Ovary (tissue), 9 donors: Measurements from ENCODE around the gene SRMS. TPM values are rescaled to one million over a fixed set of nuclear protein-coding genes. Genes with fewer than 3 reads are reported as not detected.

Source experiments
- DNase-seq, 5 donors: peaks; one replicate each; pipeline ENCODE4 v3.0.0-alpha.2; 2019 to 2020
- H3K27ac ChIP-seq, 2 donors: fragments of 200-600 bp; one replicate each; pipeline versions ENCODE4 v1.5.1 to v1.8.0; 2019 to 2022
- H3K27me3 ChIP-seq: fragments of 200-600 bp; one replicate; pipeline ENCODE4 v1.8.0; 2022
- H3K36me3 ChIP-seq: fragments of 200-600 bp; sonication (generic); one replicate; pipeline ENCODE4 v1.5.1; 2019
- H3K4me1 ChIP-seq: one replicate; pipeline ENCODE4 v1.8.1; 2013; ENCODE audit warnings: mild to moderate bottlenecking, moderate library complexity; ENCODE audit not compliant: insufficient read depth
- H3K4me3 ChIP-seq: fragments of 200-600 bp; sonication (generic); one replicate; pipeline ENCODE4 v1.5.1; 2017
- H3K9me3 ChIP-seq, 2 donors: fragments of 200-600 bp in 1 of 2; sonication (generic) in 1 of 2; one replicate each; pipeline versions ENCODE4 v1.5.1 to v1.8.1; 2013 to 2019; ENCODE audit warnings: mild to moderate bottlenecking in 1 of 2, moderate library complexity in 1 of 2
- EP300 ChIP-seq: sonication (generic); formaldehyde crosslinking; IDR thresholded peaks from one replicate; pipeline ENCODE4 v1.6.1; 2017; ENCODE audit warnings: antibody characterized with exemption
- POLR2A ChIP-seq: fragments of 450-650 bp; IDR thresholded peaks from one replicate; pipeline ENCODE4 v1.6.1; 2017; ENCODE audit warnings: antibody characterized with exemption, mild to moderate bottlenecking, moderate library complexity
- WGBS, 3 donors: extraction: QIAGEN DNeasy Blood & Tissue Kit in 1 of 3; methylation state at CpG; one replicate each; pipeline versions ENCODE4 v1.1.5 to v1.1.7; 2013 to 2017; 5-methylcytosine and 5-hydroxymethylcytosine counted together
- intact Hi-C, 4 donors: fragments of 100-400 bp; cut with DNase I; formaldehyde crosslinking; loops; one replicate each; pipeline versions ENCODE4 v1.11.0 to v1.15.1; 2022 to 2023
- polyA plus RNA-seq, 2 donors: library from polyadenylated mRNA; stranded (reverse); fragments of 200-250 nt in 1 of 2; fragments of 350-450 nt in 1 of 2; fragmentation: Illumina TruSeq in 1 of 2; extraction: RNeasy Lipid Tissue Mini Kit (QIAGEN cat#74804) in 1 of 2; gene quantifications; one replicate each; pipeline ENCODE4 v1.2.3, GENCODE V29; 2013 to 2014
- total RNA-seq, 7 donors: library from RNA; depleted of rRNA in 2 of 7; stranded (reverse); fragments of >200 nt in 2 of 7; fragmentation: NEBNext Ultra II Directional in 3 of 7; extraction: Animal tissue kit (Norgen Biotek cat#: 25700) in 3 of 7; gene quantifications; one replicate each; pipeline versions ENCODE4 v1.1.0 to v1.2.4, GENCODE V29; 2016 to 2023
- TF ChIP-seq, protein P1 (sequence below), 3 donors: fragments of 450-650 bp in 2 of 3; fragments of 200-600 bp in 1 of 3; IDR thresholded peaks; one replicate each; pipeline versions ENCODE4 v1.5.1 to v1.8.0; 2016 to 2022; ENCODE audit warnings: antibody characterized with exemption in 3 of 3, mild to moderate bottlenecking in 1 of 3
- donor health status: DM: no; HTN: no; CAD: no; lungs with moderate emphysema.
- donor health status: DM: no; HTN: no; CAD: no.
- donor health status: Bipolar disorder and iron deficiency.
- donor health status: DM: yes; HTN: yes; CAD: no.
- donor health status: DM: no; HTN: no; CAD: no.
- donor health status: DM: yes; HTN: yes; CAD: no.

SRMS gene
- total and polyA plus RNA-seq, 9 donors: not detected

DNA sequence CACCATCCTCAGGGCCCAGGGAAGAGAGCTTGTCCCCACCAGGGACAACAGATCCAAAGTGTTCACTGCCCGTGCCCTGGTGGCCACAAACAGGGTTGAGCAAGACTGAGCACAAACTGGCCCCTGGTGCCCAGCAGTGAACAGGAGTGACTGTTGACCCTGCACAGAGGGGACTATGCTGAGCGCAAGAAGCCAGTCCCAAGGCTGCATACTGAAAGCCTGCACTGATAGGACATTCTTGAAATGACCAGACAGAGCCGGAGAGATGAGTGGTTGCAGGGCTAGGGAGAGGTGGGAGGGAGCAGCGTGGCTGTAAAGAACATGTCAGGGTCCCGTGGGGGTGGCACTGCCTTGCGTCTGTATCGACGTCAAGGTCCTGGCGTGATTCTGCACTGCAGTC lies 3.5 kb upstream of the SRMS start:
- intact Hi-C loops: loop anchor here in 1 of 4 donors (10.0 kb wide), 1 partner anchor 334 kb away; no protein-coding TSS in a partner anchor
- Histone ChIP-seq H3K4me3 (no peak overlapping the region), H3K36me3 (no peaks in the 10 kb centered on the region), H3K4me1 (peaks cover 1% of the 10 kb centered on the region), H3K27ac (no peak overlapping the region), H3K9me3 (no peaks in the 10 kb centered on the region), H3K27me3 (no peaks in the 10 kb centered on the region)
- DNase-seq: no peak
- 24 to 25% (median 25%) methylated on average over 9 of the region's 9 CpGs for WGBS, 3 donors
- TF ChIP-seq, protein P1, sequence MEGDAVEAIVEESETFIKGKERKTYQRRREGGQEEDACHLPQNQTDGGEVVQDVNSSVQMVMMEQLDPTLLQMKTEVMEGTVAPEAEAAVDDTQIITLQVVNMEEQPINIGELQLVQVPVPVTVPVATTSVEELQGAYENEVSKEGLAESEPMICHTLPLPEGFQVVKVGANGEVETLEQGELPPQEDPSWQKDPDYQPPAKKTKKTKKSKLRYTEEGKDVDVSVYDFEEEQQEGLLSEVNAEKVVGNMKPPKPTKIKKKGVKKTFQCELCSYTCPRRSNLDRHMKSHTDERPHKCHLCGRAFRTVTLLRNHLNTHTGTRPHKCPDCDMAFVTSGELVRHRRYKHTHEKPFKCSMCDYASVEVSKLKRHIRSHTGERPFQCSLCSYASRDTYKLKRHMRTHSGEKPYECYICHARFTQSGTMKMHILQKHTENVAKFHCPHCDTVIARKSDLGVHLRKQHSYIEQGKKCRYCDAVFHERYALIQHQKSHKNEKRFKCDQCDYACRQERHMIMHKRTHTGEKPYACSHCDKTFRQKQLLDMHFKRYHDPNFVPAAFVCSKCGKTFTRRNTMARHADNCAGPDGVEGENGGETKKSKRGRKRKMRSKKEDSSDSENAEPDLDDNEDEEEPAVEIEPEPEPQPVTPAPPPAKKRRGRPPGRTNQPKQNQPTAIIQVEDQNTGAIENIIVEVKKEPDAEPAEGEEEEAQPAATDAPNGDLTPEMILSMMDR (IDR thresholded peaks at IDR 0.05): no peak
- TF ChIP-seq EP300 (no peak), POLR2A (no peak)

DNA sequence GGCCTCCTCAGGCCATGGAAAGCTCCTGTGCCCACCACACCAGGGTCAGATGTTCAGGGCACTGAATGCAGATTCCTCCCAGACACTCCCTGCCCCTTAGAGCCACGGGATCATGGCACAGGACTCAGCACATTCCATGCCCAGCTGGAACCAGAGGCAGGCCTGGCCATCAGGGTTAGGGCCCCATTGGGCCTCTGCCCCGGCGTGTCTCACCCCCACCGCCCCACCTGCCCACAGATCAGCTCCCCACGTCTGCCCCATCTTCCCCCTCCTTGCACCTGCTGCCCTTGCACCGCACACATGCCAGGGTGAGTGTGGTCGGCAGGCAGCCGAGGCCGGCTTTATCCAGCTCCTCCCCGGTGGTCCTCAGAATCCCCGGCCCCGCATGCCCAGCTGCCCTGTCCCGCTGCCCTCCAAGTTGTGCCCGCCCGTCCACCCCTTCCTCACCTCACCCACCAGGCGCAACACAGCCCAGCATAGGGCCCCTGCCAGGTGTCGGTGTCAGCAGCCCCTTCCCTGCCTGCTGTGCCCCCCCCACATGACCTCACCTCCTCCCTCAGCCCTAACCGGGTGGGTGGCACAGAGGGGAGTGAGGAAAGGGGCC lies 2.2 kb upstream of the SRMS start:
- Histone ChIP-seq H3K27me3 (no peaks in the 10 kb centered on the region), H3K27ac (no peak overlapping the region), H3K4me1 (peaks cover 1% of the 10 kb centered on the region), H3K9me3 (no peaks in the 10 kb centered on the region), H3K36me3 (no peaks in the 10 kb centered on the region), H3K4me3 (no peak overlapping the region)
- no peak for TF ChIP-seq EP300
- no peak for TF ChIP-seq POLR2A
- TF ChIP-seq, protein P1 (IDR thresholded peaks at IDR 0.05): no peak
- intact Hi-C loops: loop anchor here in 1 of 4 donors (10.0 kb wide), 1 partner anchor 335 kb away; no protein-coding TSS in a partner anchor
- 73 to 86% (median 82%) methylated on average over 15 to 18 of the region's 18 CpGs for WGBS, 3 donors
- DNase-seq: no peak

DNA sequence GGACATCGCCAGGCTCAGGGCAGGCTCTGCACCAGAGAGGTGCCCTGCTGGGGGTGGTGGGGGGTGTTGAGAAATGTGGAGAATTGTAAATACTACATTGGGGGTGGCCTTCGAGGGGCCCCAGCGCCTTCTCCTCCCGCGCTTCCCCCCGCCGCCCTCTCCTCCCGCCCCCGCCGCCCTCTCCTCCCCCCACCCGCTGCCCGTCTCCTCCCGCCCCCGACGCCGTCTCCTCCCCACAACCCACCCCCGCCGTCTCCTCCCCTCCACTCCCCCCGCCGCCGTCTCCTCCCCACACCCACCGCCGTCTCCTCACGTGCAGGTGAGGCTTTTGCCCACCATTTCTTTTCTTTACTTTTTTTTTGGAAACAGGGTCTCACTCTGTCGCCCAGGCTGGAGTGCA lies 1.5 kb upstream of the SRMS start:
- no peaks in the 10 kb centered on the region for H3K9me3 ChIP-seq
- TF ChIP-seq, protein P1 (IDR thresholded peaks at IDR 0.05): no peak
- no peak for TF ChIP-seq POLR2A
- TF ChIP-seq EP300: no peak
- no peak for DNase-seq
- no peaks in the 10 kb centered on the region for H3K36me3 ChIP-seq
- no peak overlapping the region for H3K27ac ChIP-seq
- intact Hi-C loops: no loop called here
- 6 to 12% (median 8%) methylated on average over 11 to 25 of the region's 25 CpGs for WGBS, 3 donors
- no peaks in the 10 kb centered on the region for H3K27me3 ChIP-seq
- H3K4me1 ChIP-seq: no peaks in the 10 kb centered on the region
- H3K4me3 ChIP-seq: no peak overlapping the region

DNA sequence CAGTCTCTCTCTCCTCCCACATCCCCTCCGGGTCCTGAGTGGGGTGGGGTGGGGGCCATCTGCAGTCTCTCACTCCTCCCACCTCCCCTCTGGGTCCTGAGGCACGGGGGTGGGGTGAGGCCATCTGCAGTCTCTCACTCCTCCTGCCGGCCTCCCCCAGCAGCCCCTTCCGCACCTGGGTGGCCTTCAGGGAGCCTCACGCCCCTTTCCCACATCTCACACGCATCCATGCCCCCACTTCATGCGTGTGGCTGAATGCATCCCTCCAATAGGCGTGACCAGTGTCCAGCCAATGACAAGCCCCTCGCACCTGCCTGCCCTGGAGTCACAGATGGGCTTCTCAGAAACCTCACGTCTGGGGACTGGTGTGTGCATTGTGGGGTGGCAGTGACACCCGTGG lies 993 bp upstream of the SRMS start:
- H3K4me3 ChIP-seq: no peak overlapping the region
- 7 to 21% (median 17%) methylated on average over 9 to 11 of the region's 11 CpGs for WGBS, 3 donors
- H3K27ac ChIP-seq: no peak overlapping the region
- no peaks in the 10 kb centered on the region for H3K4me1 ChIP-seq
- intact Hi-C loops: no loop called here
- no peak for DNase-seq
- TF ChIP-seq POLR2A: no peak
- H3K36me3 ChIP-seq: no peaks in the 10 kb centered on the region
- no peaks in the 10 kb centered on the region for H3K27me3 ChIP-seq
- H3K9me3 ChIP-seq: no peaks in the 10 kb centered on the region

DNA sequence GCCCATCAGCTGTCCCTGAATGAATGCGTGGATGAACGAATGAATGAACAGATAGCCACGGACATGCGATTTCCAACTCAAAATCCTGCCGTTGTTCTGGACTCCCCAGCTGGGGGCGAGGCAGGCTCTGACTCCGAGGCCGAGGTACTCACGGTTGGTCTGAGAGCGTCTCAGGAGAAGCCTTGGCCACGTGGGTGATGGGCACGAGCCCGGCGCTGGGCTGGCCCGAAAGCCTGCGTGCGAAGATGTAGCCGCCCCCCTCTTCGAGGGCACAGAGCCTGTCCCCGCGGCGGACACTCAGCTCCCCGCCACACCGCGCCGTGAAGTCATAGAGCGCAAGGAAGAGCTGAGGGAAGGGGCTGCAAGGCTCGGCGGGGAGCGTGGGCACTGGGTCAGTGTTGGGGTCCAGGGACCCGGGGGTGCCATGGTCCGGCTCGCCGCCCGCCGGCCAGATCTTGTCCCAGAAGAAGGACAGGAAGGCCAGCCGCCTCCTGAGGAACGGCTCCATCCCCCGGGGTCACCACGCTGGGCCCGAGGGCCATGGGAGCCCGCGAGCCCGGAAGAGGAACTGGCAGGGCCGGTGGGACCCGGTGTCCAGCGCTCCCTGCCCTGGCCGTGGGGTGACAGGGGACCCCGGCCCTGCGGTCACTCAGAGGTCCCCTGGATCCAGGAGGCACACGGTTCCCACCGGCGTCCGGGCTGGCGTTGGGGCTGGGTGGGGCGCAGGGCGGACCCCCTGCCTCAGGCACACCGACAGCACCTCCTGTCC lies 409 bp downstream of the SRMS start:
- no peaks in the 10 kb centered on the region for H3K27me3 ChIP-seq
- H3K36me3 ChIP-seq: no peaks in the 10 kb centered on the region
- WGBS, 3 donors: 39 to 51% (median 50%) methylated on average over 38 to 58 of the region's 58 CpGs
- no peak overlapping the region for H3K27ac ChIP-seq
- no peak for DNase-seq
- intact Hi-C loops: no loop called here
- no peaks in the 10 kb centered on the region for H3K9me3 ChIP-seq
- no peaks in the 10 kb centered on the region for H3K4me1 ChIP-seq
- H3K4me3 ChIP-seq: no peak overlapping the region
- TF ChIP-seq, protein P1 (IDR thresholded peaks at IDR 0.05): no peak
- TF ChIP-seq EP300: no peak
- TF ChIP-seq POLR2A: no peak
